IMR-90 (cell line): ENCODE data around the gene DBF4B.

Experiments used
- BHLHE40 ChIP-seq: fragments of 150-350 bp; IDR thresholded peaks from 2 replicates; pipeline ENCODE4 v1.6.1; 2016; ENCODE audit warnings: mild to moderate bottlenecking, low read depth, low read length
- CEBPB ChIP-seq: IDR thresholded peaks from 2 replicates; pipeline ENCODE4 v1.6.1; 2012; ENCODE audit warnings: low read depth, low read length, improper control_type of control experiment
- CTCF ChIP-seq: conservative IDR thresholded peaks from 2 replicates; pipeline ENCODE4 v1.5.1; 2012; ENCODE audit warnings: mild to moderate bottlenecking, low read depth, low read length, improper control_type of control experiment
- ELK1 ChIP-seq: fragments of 150-350 bp; IDR thresholded peaks from 2 replicates; pipeline ENCODE4 v1.6.1; 2016; ENCODE audit warnings: low read depth, mild to moderate bottlenecking, low read length, moderate library complexity, borderline replicate concordance
- FOS ChIP-seq: fragments of 150-350 bp; IDR thresholded peaks from 2 replicates; pipeline ENCODE4 v1.6.1; 2016; ENCODE audit warnings: low read depth, low read length
- MAZ ChIP-seq: IDR thresholded peaks from 2 replicates; pipeline ENCODE4 v1.6.1; 2012; ENCODE audit warnings: low read depth, mild to moderate bottlenecking, low read length, improper control_type of control experiment, moderate library complexity, borderline replicate concordance
- POLR2A ChIP-seq: IDR thresholded peaks from 2 replicates; pipeline ENCODE4 v1.6.1; 2012; ENCODE audit warnings: mild to moderate bottlenecking, low read depth, low read length
- RAD21 ChIP-seq: IDR thresholded peaks from 2 replicates; pipeline ENCODE4 v1.6.1; 2012; ENCODE audit warnings: low read length, improper control_type of control experiment
- RFX5 ChIP-seq: IDR thresholded peaks from 2 replicates; pipeline ENCODE4 v1.8.0; 2012; ENCODE audit warnings: low read depth, mild to moderate bottlenecking, low read length, moderate library complexity
- SMC3 ChIP-seq: fragments of 150-350 bp; IDR thresholded peaks from 2 replicates; pipeline ENCODE4 v1.6.1; 2016; ENCODE audit warnings: low read depth, mild to moderate bottlenecking, antibody characterized with exemption, low read length, moderate library complexity
- USF2 ChIP-seq: fragments of 150-350 bp; IDR thresholded peaks from 2 replicates; pipeline ENCODE4 v1.6.1; 2017; ENCODE audit warnings: mild to moderate bottlenecking, antibody characterized with exemption, low read length, low read depth

GRCh38 chr17:44773140-44773539, 64.7 kb downstream of the DBF4B start:
- TF ChIP-seq SMC3 = no peak
- no peak for TF ChIP-seq CEBPB
- TF ChIP-seq CTCF = no peak
- no peak for TF ChIP-seq POLR2A
- TF ChIP-seq ELK1 = no peak
- no peak for TF ChIP-seq USF2
- TF ChIP-seq RAD21 = no peak
- no peak for TF ChIP-seq RFX5
- no peak for TF ChIP-seq BHLHE40
- no peak for TF ChIP-seq FOS
- TF ChIP-seq MAZ = no peak
